Esophagus squamous epithelium (tissue), 4 donors: Measurements from ENCODE around the gene BNC2.

Experiments
- CTCF ChIP-seq, 6 experiments: fragments of 450-650 bp in 4 of 6; fragments of 200-600 bp in 2 of 6; sonication (generic) in 2 of 6; IDR thresholded peaks; one replicate each; pipeline ENCODE4 v1.5.1; 2016 to 2019; ENCODE audit warnings: antibody characterized with exemption in 6 of 6, mild to moderate bottlenecking in 4 of 6, moderate library complexity in 4 of 6
- POLR2A ChIP-seq, 4 donors: fragments of 450-650 bp; IDR thresholded peaks; one replicate each; pipeline ENCODE4 v1.6.1; 2017; ENCODE audit warnings: antibody characterized with exemption in 4 of 4, mild to moderate bottlenecking in 4 of 4, moderate library complexity in 3 of 4

GRCh38 chr9:16442622-16443021, 427.8 kb downstream of the BNC2 start:
- TF ChIP-seq POLR2A (IDR thresholded peaks at IDR 0.05), result no peak
- TF ChIP-seq CTCF (IDR thresholded peaks at IDR 0.05), result no peak
